Natural killer cell (primary cell): Measurements from ENCODE around the gene CCAR1. TPM values are rescaled to one million over a fixed set of nuclear protein-coding genes. Genes with fewer than 3 reads are reported as not detected.
"Not testable (repeated sequence)": the region's sequence is repeated elsewhere in the genome, so short reads cannot be mapped to it uniquely, and the experiment has no call there.

Experiments
- ATAC-seq, 3 donors: fragments of 150-1000 bp in 2 of 3; fragments of 200-7000 bp in 1 of 3; cut with Tn5 transposase; 1 replicate in 1 of 3; 2 replicates in 2 of 3; pipeline ENCODE4 v1.10.0; 2021; ENCODE audit warnings: mild to moderate bottlenecking in 2 of 3, moderate library complexity in 2 of 3
- DNase-seq, 2 donors: peaks; one replicate each; pipeline versions ENCODE4 v3.0.0 to v3.0.0-alpha.2; 2013 to 2021; ENCODE audit warnings: mixed read lengths in 1 of 2
- H3K27ac ChIP-seq: one replicate; pipeline ENCODE4 v1.5.1; 2013; ENCODE audit warnings: mild to moderate bottlenecking, low read length
- H3K27me3 ChIP-seq: one replicate; pipeline ENCODE4 v1.6.1; 2013; ENCODE audit warnings: low read length; ENCODE audit not compliant: control insufficient read depth, insufficient read depth
- H3K36me3 ChIP-seq: one replicate; pipeline ENCODE4 v1.6.1; 2013; ENCODE audit warnings: low read length; ENCODE audit not compliant: control insufficient read depth, insufficient read depth
- H3K4me1 ChIP-seq: one replicate; pipeline ENCODE4 v1.6.1; 2013; ENCODE audit warnings: low read length; ENCODE audit not compliant: control insufficient read depth, insufficient read depth
- H3K4me3 ChIP-seq: one replicate; pipeline ENCODE4 v1.5.1; 2013; ENCODE audit warnings: low read length
- H3K9me3 ChIP-seq: one replicate; pipeline ENCODE4 v1.6.1; 2013; ENCODE audit warnings: low read length; ENCODE audit not compliant: control insufficient read depth, insufficient read depth
- H3K27ac Mint-ChIP-seq, 2 donors: one replicate each; pipeline ENCODE4 v1.8.0; 2022; ENCODE audit warnings: mild to moderate bottlenecking in 2 of 2, mixed read lengths in 2 of 2, moderate library complexity in 1 of 2
- H3K27me3 Mint-ChIP-seq, 2 donors: one replicate each; pipeline ENCODE4 v1.8.0; 2022; ENCODE audit warnings: low read depth in 2 of 2, mixed read lengths in 2 of 2
- H3K36me3 Mint-ChIP-seq: one replicate; pipeline ENCODE4 v1.8.0; 2022; ENCODE audit warnings: mixed read lengths
- H3K4me1 Mint-ChIP-seq, 2 donors: one replicate each; pipeline ENCODE4 v1.8.0; 2022; ENCODE audit warnings: mixed read lengths in 2 of 2
- H3K4me3 Mint-ChIP-seq: one replicate; pipeline ENCODE4 v1.8.0; 2022; ENCODE audit warnings: mild to moderate bottlenecking, moderate library complexity, mixed read lengths
- H3K9me3 Mint-ChIP-seq, 2 donors: one replicate each; pipeline ENCODE4 v1.8.0; 2022; ENCODE audit warnings: mixed read lengths in 2 of 2
- WGBS: methylation state at CpG from one replicate; pipeline ENCODE4 v1.1.7; 2013; ENCODE audit warnings: missing lambda C conversion rate; ENCODE audit not compliant: insufficient coverage; 5-methylcytosine and 5-hydroxymethylcytosine counted together
- intact Hi-C: fragments of 100-400 bp; cut with micrococcal nuclease; formaldehyde crosslinking; loops from one replicate; pipeline ENCODE4 v1.14.2; 2022
- total RNA-seq, 4 donors: library from RNA; stranded (reverse); fragments of 120-200 nt in 1 of 4; gene quantifications; one replicate each; pipeline versions ENCODE4 v1.2.3 to v1.2.4, GENCODE V29; 2013 to 2022
- TF ChIP-seq, protein P1 (sequence below): fragments of 200-600 bp; IDR thresholded peaks from one replicate; pipeline ENCODE4 v1.8.0; 2022; ENCODE audit warnings: antibody characterized with exemption

Gene CCAR1
- total RNA-seq, 3 donors from 2014 or later (not counting 1 experiment from before 2014, with no cell fraction given), result 73.7 to 84.1 (median 77.6) TPM

DNA sequence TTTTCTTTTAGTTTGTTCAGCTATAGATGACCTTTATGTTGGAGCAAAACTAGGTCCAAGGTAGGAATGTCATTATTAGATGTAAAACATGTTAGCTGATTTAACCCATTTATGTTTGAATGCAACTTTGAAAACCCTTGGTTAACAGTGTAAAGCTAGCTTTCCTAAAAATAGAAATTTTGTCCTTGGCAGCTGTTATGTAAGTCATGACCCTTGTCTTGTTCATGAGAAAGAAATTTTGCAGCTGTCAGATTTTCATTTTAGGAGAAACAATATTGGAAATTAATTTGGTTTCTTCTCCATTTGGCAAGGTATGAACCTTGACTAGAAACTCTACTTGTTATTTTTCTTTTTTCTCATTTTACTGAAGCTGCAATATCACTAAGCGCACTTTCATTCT is 23.9 kb upstream of the CCAR1 start:
- Mint-ChIP-seq H3K4me3 (no peak overlapping the region), H3K27me3 (no peaks in the 10 kb centered on the region), H3K27ac (no peak overlapping the region), H3K4me1 (no peaks in the 10 kb centered on the region), H3K36me3 (no peaks in the 10 kb centered on the region), H3K9me3 (no peaks in the 10 kb centered on the region)
- Histone ChIP-seq H3K27ac (no peak overlapping the region), H3K4me3 (no peak overlapping the region), H3K36me3 (no peaks in the 10 kb centered on the region), H3K27me3 (no peaks in the 10 kb centered on the region), H3K4me1 (no peaks in the 10 kb centered on the region), H3K9me3 (no peaks in the 10 kb centered on the region)
- WGBS, result 100% methylated on average over 1 of the region's 1 CpG
- no peak for DNase-seq
- ATAC-seq, result no peak
- TF ChIP-seq, protein P1, sequence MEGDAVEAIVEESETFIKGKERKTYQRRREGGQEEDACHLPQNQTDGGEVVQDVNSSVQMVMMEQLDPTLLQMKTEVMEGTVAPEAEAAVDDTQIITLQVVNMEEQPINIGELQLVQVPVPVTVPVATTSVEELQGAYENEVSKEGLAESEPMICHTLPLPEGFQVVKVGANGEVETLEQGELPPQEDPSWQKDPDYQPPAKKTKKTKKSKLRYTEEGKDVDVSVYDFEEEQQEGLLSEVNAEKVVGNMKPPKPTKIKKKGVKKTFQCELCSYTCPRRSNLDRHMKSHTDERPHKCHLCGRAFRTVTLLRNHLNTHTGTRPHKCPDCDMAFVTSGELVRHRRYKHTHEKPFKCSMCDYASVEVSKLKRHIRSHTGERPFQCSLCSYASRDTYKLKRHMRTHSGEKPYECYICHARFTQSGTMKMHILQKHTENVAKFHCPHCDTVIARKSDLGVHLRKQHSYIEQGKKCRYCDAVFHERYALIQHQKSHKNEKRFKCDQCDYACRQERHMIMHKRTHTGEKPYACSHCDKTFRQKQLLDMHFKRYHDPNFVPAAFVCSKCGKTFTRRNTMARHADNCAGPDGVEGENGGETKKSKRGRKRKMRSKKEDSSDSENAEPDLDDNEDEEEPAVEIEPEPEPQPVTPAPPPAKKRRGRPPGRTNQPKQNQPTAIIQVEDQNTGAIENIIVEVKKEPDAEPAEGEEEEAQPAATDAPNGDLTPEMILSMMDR, result no peak
- intact Hi-C loops, result no loop called here

DNA sequence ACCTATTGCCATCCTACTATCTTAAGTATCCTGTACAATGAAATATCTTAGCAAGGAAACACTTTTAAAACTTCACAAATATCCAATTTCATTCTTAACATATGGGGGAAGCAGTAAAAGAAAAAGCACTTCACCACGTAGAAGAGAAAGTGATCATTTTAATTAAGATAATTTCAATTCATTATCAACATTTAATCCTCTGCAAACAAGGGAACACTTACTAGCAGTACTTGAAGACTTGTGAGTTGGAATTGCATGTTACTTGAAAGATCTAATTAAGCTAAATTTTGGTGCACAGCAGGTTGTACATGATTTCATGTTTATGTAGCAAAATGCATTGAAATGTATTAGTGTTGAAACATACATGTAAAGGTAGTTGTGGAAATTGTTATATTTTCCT is 20.8 kb upstream of the CCAR1 start:
- TF ChIP-seq, protein P1, result no peak
- no peak overlapping the region for H3K27ac Mint-ChIP-seq
- H3K4me3 Mint-ChIP-seq, result no peak overlapping the region
- no peak overlapping the region for H3K4me3 ChIP-seq
- no peaks in the 10 kb centered on the region for H3K4me1 Mint-ChIP-seq
- intact Hi-C loops, result no loop called here
- no CpG with 5 or more reads among the region's 1 CpG for WGBS
- no peak for DNase-seq
- H3K9me3 Mint-ChIP-seq, result no peaks in the 10 kb centered on the region
- no peaks in the 10 kb centered on the region for H3K36me3 ChIP-seq
- no peaks in the 10 kb centered on the region for H3K4me1 ChIP-seq
- no peak overlapping the region for H3K27ac ChIP-seq
- H3K27me3 Mint-ChIP-seq, result no peaks in the 10 kb centered on the region
- ATAC-seq, result no peak
- H3K27me3 ChIP-seq, result no peaks in the 10 kb centered on the region
- no peaks in the 10 kb centered on the region for H3K36me3 Mint-ChIP-seq
- no peaks in the 10 kb centered on the region for H3K9me3 ChIP-seq

DNA sequence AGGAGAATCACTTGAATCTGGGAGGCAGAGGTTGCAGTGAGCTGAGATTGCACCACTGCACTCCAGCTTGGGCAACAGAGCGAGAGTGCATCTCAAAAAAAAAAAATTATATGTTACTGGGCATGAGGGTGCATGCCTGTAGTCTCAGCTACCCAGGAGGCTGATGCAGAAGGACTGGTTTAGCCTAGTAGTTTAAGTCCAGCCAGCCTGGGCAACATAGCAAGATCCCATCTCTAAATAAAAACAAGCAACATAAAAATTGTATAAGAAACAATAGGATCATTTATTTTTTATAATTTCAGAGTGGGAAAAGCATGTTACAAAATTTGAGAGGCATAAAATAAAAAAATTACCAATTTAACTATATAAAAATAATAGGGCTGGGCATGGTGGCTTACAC is 15.5 kb upstream of the CCAR1 start:
- H3K36me3 Mint-ChIP-seq, result no peaks in the 10 kb centered on the region
- Histone ChIP-seq H3K4me1 (no peaks in the 10 kb centered on the region), H3K36me3 (no peaks in the 10 kb centered on the region), H3K9me3 (no peaks in the 10 kb centered on the region), H3K27ac (no peak overlapping the region), H3K27me3 (no peaks in the 10 kb centered on the region), H3K4me3 (no peak overlapping the region)
- no peak overlapping the region for H3K4me3 Mint-ChIP-seq
- no peaks in the 10 kb centered on the region for H3K27me3 Mint-ChIP-seq
- TF ChIP-seq, protein P1, result no peak
- H3K9me3 Mint-ChIP-seq, result no peaks in the 10 kb centered on the region
- no peaks in the 10 kb centered on the region for H3K4me1 Mint-ChIP-seq
- 77% methylated on average over 1 of the region's 1 CpG for WGBS
- H3K27ac Mint-ChIP-seq, result no peak overlapping the region
- DNase-seq, result no peak
- ATAC-seq, result no peak
- intact Hi-C loops, result no loop called here

DNA sequence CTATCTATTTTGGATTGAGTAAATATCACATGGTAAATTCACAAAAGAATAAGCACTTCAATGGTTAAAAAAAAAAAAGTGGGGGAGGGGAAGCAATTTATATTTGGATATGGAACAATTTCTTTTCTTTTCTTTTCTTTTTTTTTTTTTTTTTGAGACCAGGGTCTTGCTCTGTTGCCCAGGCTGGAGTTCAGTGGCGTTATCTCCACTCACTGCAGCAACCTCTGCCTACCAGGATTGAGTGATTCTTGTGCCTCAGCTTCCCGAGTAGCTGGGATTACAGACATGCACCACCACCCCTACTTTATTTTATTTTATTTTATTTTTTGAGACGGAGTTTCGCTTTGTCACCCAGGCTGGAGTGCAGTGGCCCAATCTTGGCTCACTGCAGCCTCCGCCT is 12.1 kb upstream of the CCAR1 start:
- H3K4me1 ChIP-seq, H3K9me3 ChIP-seq, ATAC-seq, H3K9me3 Mint-ChIP-seq, H3K4me3 Mint-ChIP-seq, H3K27me3 ChIP-seq, H3K27ac Mint-ChIP-seq, H3K27ac ChIP-seq, DNase-seq, intact Hi-C loops, H3K36me3 Mint-ChIP-seq, H3K36me3 ChIP-seq, H3K4me3 ChIP-seq, H3K27me3 Mint-ChIP-seq, H3K4me1 Mint-ChIP-seq: not testable (repeated sequence)
- 96% methylated on average over 5 of the region's 5 CpGs for WGBS

DNA sequence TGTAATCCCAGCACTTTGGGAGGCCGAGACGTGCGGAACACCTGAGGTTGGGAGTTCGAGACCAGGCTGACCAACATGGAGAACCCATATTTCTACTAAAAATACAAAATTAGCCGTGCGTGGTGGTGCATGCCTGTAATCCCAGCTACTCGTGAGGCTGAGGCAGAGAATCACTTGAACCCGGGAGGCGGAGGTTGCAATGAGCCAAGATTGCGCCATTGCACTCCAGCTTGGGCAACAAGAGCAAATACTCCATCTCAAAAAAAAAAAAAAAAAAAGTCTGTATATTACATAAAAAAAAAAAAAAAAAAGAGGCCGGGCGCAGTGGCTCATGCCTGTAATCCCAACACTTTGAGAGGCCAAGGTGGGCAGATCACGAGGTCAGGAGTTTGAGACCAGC is 8.0 kb upstream of the CCAR1 start:
- H3K27me3 ChIP-seq, H3K27ac ChIP-seq, H3K36me3 ChIP-seq, H3K4me1 Mint-ChIP-seq, H3K4me3 Mint-ChIP-seq, H3K27ac Mint-ChIP-seq, H3K27me3 Mint-ChIP-seq, DNase-seq, ATAC-seq, H3K9me3 ChIP-seq, H3K36me3 Mint-ChIP-seq, intact Hi-C loops, H3K4me1 ChIP-seq, H3K4me3 ChIP-seq, H3K9me3 Mint-ChIP-seq: not testable (repeated sequence)
- WGBS, result 97% methylated on average over 9 of the region's 13 CpGs
